ENCODE measurements around the gene POLR2A. TPM values are rescaled to one million over a fixed set of nuclear protein-coding genes. Genes with fewer than 3 reads are reported as not detected.

The POLR2A gene
- total and polyA plus RNA-seq, 10 of the 15 experiments (the other 5 are each of a cell fraction or from before 2014, with no cell fraction given), result 1.7 to 121 (median 33.4) TPM

- Histone ChIP-seq H3K27ac (ENCODE audit: control insufficient read depth, insufficient read depth) (peak overlapping the region; percentile 44), H3K4me2 (ENCODE audit: control insufficient read depth, insufficient read depth) (no peak overlapping the region), H3K27me3 (replicated peaks in 1 of 2; ENCODE audit: control insufficient read depth in 2 of 2, insufficient read depth in 2 of 2, low read length in 1 of 2) (no peaks in the 10 kb centered on the region), H3K4me1 (ENCODE audit: control insufficient read depth, insufficient read depth, low read length) (no peaks in the 10 kb centered on the region; the same call in 1 of the 2 replicates), H3K4me3 (no peak overlapping the region), H3K79me2 (ENCODE audit: control insufficient read depth, insufficient read depth, low read length) (no peaks in the 10 kb centered on the region), H3K9me3 (replicated peaks; ENCODE audit: control insufficient read depth, insufficient read depth, low read length) (no peaks in the 10 kb centered on the region), H3K36me3 (ENCODE audit: control insufficient read depth in 2 of 2, insufficient read depth in 2 of 2, low read length in 1 of 2) (peaks cover 0 to 3% of the 10 kb centered on the region in 2 experiments; a peak in 3 of 4 replicates), H2AFZ (ENCODE audit: control insufficient read depth, low read depth, low read length) (no peak overlapping the region), H3K9ac (ENCODE audit: control insufficient read depth, insufficient read depth, low read length) (no peak overlapping the region), H4K20me1 (ENCODE audit: control insufficient read depth, insufficient read depth) (no peaks in the 10 kb centered on the region)
- ATAC-seq, result no peak
- BruUV-seq (replicated peaks), result no TSS peak
- no peak for FAIRE-seq
- intact Hi-C loops (cut with micrococcal nuclease; ENCODE audit: unreplicated experiment) (no loop called here), in situ Hi-C loops (cut with MboI) (no loop called here)
- no peak for DNase-seq (ENCODE audit: low read depth, low spot score)
- POLR2A ChIA-PET, result interaction anchor here (1.0 to 2.4 kb wide), 2 partner anchors 8 to 9 kb away, joined by 3 to 9 read pairs; no protein-coding TSS in a partner anchor
- SMC1A ChIA-PET (ENCODE audit: uncharacterized antibody, unreplicated experiment), result no interaction called here
- WGBS (ENCODE audit: insufficient coverage, insufficient replicate concordance, low lambda C conversion rate, missing lambda C conversion rate), result 100% methylated on average over 3 of the region's 3 CpGs
- RAD21 ChIA-PET (ENCODE audit: unreplicated experiment), result no interaction called here
- TF ChIP-seq ZNF24 (IDR thresholded peaks at IDR 0.05), result no peak
- no peak for TF ChIP-seq POLR2A (IDR thresholded peaks at IDR 0.05; ENCODE audit: low read depth, low read length)
- no peak for TF ChIP-seq SIX5 (IDR thresholded peaks at IDR 0.05; ENCODE audit: low read depth, low read length, severe bottlenecking)
- no peak for TF ChIP-seq PKNOX1 (IDR thresholded peaks at IDR 0.05)
- no peak for TF ChIP-seq EED (IDR thresholded peaks at IDR 0.05; ENCODE audit: low read depth)
- TF ChIP-seq YBX1 (IDR thresholded peaks at IDR 0.05), result no peak
- no peak for TF ChIP-seq BCL11A (IDR thresholded peaks at IDR 0.05; ENCODE audit: low read depth, low read length)
- TF ChIP-seq RB1 (IDR thresholded peaks at IDR 0.05; ENCODE audit: borderline replicate concordance), result no peak
- no peak for TF ChIP-seq SREBF2 (IDR thresholded peaks at IDR 0.05; ENCODE audit: low read length)
- TF ChIP-seq NFXL1 (IDR thresholded peaks at IDR 0.05; ENCODE audit: borderline replicate concordance), result no peak
- TF ChIP-seq CUX1 (IDR thresholded peaks at IDR 0.05; ENCODE audit: insufficient replicate concordance, low read depth, low read length), result no peak
- no peak for TF ChIP-seq SUPT20H (IDR thresholded peaks at IDR 0.05; ENCODE audit: borderline replicate concordance, control insufficient read depth, low read depth, low read length)
- TF ChIP-seq ZNF622 (IDR thresholded peaks at IDR 0.05), result no peak
- CTCF ChIA-PET, result interaction anchor here (1.7 kb wide), 1 partner anchor 9 kb away, joined by 4 read pairs; no protein-coding TSS in a partner anchor
These were observed 16.7 kb upstream of the POLR2A start for GRCh38 chr17:7467498-7467897.

Data from GM12878 (cell line).